Ovary (tissue), 3 donors: ENCODE data around the gene OPRL1.

ENCODE experiments used
- CTCF ChIP-seq, 3 donors: fragments of 450-650 bp in 2 of 3; fragments of 200-600 bp in 1 of 3; IDR thresholded peaks; one replicate each; pipeline versions ENCODE4 v1.5.1 to v1.8.0; 2016 to 2022; ENCODE audit warnings: antibody characterized with exemption in 3 of 3, mild to moderate bottlenecking in 1 of 3
- EP300 ChIP-seq: sonication (generic); formaldehyde crosslinking; IDR thresholded peaks from one replicate; pipeline ENCODE4 v1.6.1; 2017; ENCODE audit warnings: antibody characterized with exemption
- POLR2A ChIP-seq: fragments of 450-650 bp; IDR thresholded peaks from one replicate; pipeline ENCODE4 v1.6.1; 2017; ENCODE audit warnings: antibody characterized with exemption, mild to moderate bottlenecking, moderate library complexity
- donor health status: DM: no; HTN: no; CAD: no.

- no peak for TF ChIP-seq CTCF (IDR thresholded peaks at IDR 0.05)
- no peak for TF ChIP-seq POLR2A
- TF ChIP-seq EP300 = no peak
These were observed 3.6 kb upstream of the OPRL1 start for GRCh38 chr20:64076061-64076997.
